K562 (cell line): Measurements from ENCODE around the gene ACTL6A. TPM values are rescaled to one million over a fixed set of nuclear protein-coding genes. Genes with fewer than 3 reads are reported as not detected.

Experiments
- ARHGAP35 ChIP-seq: fragments of 450-650 bp; IDR thresholded peaks from 2 replicates; pipeline ENCODE4 v1.6.1; 2018; ENCODE audit not compliant: partially characterized antibody
- FOXJ2 ChIP-seq: fragments of 200-800 bp; sonication (Bioruptor generic); IDR thresholded peaks from 2 replicates; pipeline ENCODE4 v1.6.1; 2016; ENCODE audit warnings: missing genetic modification characterization, missing compliant biosample characterization
- PURB ChIP-seq: sonication (generic); formaldehyde crosslinking; IDR thresholded peaks from 2 replicates; pipeline ENCODE4 v1.9.0; 2021; ENCODE audit warnings: low read depth, mild to moderate bottlenecking, missing genetic modification reagents
- STAT5B ChIP-seq: fragments of 250-450 bp; sonication (Bioruptor Pico); IDR thresholded peaks from 2 replicates; pipeline ENCODE4 v1.8.0; 2021; ENCODE audit warnings: mild to moderate bottlenecking, inconsistent platforms
- polyA plus RNA-seq, 8 experiments: library from polyadenylated mRNA; depleted of rRNA in 4 of 8; stranded (reverse) in 5 of 8; unstranded in 3 of 8; fragments of >200 nt; fragmentation: Nextera tagmentation in 2 of 8; fragmentation: Illumina TruSeq in 1 of 8; extraction: Ambion mirVana in 2 of 8; extraction: Trizol in 1 of 8; gene quantifications; 2 replicates each; pipeline versions ENCODE4 v1.2.1 to v1.2.3, GENCODE V29; 2011 to 2014; ENCODE audit warnings: inconsistent platforms in 1 of 8, missing spikeins in 1 of 8
- total RNA-seq, 7 experiments: library from RNA; depleted of rRNA in 6 of 7; stranded (reverse); fragments of >200 nt in 6 of 7; fragmentation: Illumina TruSeq in 2 of 7; extraction: Trizol in 2 of 7; gene quantifications; 2 replicates each; pipeline versions ENCODE4 v1.2.1 to v1.2.3, GENCODE V29; 2011 to 2021; ENCODE audit warnings: low replicate concordance in 1 of 7
- TF ChIP-seq, protein P1 (sequence below): fragments of 250-450 bp; sonication (Bioruptor Pico); IDR thresholded peaks from 2 replicates; pipeline ENCODE4 v1.5.1; 2021; ENCODE audit warnings: mild to moderate bottlenecking
- TF ChIP-seq, protein P2 (sequence below): fragments of 200-800 bp; sonication (Bioruptor generic); IDR thresholded peaks from 2 replicates; pipeline ENCODE4 v1.6.1; 2017; ENCODE audit warnings: missing genetic modification characterization, missing compliant biosample characterization
- TF ChIP-seq, protein P3 (sequence below): fragments of 450-650 bp; IDR thresholded peaks from 2 replicates; pipeline ENCODE4 v1.6.1; 2017; ENCODE audit warnings: mild to moderate bottlenecking, moderate library complexity

Gene ACTL6A
- total and polyA plus RNA-seq, 9 of the 15 experiments (the other 6 are each of a cell fraction or from before 2014, with no cell fraction given): 107 to 243 (median 157) TPM

DNA sequence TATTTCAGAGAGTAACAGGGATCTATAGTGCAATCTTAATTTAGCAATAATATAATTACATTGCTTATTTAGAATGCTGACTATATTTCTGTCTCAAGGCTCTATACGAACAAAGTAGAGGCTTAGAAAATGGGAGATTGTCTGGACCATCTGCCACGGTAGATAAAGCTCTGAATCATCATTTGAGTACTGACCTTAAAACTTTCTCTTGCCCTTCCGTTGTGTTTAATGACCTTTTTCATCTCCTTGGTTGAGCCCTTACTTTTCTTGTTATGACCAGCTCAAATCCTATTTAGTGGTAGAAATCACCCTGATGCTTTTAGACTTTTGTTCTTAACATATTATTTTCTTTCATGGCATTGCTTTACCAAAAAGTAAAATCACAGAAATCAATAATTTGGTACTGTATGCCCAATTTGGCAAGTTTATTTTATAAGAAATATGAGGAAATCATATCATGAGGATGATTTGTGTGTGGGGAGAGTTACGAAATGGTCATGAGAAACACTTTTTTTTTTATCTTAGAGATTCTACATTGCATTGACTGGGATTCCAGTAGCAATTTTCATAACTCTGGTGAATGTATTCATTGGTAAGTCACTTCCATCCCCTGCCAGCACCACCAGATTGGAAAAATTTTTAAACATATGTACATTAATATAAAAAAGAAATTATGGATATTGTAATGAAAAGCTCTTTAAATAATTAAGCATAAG lies 52.9 kb downstream of the ACTL6A start (continued):
- TF ChIP-seq, protein P1, sequence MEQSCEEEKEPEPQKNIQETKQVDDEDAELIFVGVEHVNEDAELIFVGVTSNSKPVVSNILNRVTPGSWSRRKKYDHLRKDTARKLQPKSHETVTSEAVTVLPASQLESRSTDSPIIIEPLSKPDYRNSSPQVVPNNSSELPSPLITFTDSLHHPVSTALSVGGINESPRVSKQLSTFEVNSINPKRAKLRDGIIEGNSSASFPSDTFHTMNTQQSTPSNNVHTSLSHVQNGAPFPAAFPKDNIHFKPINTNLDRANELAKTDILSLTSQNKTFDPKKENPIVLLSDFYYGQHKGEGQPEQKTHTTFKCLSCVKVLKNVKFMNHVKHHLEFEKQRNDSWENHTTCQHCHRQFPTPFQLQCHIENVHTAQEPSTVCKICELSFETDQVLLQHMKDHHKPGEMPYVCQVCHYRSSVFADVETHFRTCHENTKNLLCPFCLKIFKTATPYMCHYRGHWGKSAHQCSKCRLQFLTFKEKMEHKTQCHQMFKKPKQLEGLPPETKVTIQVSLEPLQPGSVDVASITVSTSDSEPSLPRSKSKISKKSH (CRISPR knock-in tag): no peak
- TF ChIP-seq, protein P2, sequence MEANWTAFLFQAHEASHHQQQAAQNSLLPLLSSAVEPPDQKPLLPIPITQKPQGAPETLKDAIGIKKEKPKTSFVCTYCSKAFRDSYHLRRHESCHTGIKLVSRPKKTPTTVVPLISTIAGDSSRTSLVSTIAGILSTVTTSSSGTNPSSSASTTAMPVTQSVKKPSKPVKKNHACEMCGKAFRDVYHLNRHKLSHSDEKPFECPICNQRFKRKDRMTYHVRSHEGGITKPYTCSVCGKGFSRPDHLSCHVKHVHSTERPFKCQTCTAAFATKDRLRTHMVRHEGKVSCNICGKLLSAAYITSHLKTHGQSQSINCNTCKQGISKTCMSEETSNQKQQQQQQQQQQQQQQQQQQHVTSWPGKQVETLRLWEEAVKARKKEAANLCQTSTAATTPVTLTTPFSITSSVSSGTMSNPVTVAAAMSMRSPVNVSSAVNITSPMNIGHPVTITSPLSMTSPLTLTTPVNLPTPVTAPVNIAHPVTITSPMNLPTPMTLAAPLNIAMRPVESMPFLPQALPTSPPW (CRISPR knock-in tag): peak; percentile 26; the same call in 1 of the 2 replicates
- TF ChIP-seq FOXJ2 (tag) (no peak), STAT5B (CRISPR knock-in tag) (no peak), ARHGAP35 (no peak), PURB (no peak)
- TF ChIP-seq, protein P3, sequence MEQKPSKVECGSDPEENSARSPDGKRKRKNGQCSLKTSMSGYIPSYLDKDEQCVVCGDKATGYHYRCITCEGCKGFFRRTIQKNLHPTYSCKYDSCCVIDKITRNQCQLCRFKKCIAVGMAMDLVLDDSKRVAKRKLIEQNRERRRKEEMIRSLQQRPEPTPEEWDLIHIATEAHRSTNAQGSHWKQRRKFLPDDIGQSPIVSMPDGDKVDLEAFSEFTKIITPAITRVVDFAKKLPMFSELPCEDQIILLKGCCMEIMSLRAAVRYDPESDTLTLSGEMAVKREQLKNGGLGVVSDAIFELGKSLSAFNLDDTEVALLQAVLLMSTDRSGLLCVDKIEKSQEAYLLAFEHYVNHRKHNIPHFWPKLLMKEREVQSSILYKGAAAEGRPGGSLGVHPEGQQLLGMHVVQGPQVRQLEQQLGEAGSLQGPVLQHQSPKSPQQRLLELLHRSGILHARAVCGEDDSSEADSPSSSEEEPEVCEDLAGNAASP: peak; percentile 55
